Measurements from ENCODE around the gene CRYGS.

CRYGS gene

DNA sequence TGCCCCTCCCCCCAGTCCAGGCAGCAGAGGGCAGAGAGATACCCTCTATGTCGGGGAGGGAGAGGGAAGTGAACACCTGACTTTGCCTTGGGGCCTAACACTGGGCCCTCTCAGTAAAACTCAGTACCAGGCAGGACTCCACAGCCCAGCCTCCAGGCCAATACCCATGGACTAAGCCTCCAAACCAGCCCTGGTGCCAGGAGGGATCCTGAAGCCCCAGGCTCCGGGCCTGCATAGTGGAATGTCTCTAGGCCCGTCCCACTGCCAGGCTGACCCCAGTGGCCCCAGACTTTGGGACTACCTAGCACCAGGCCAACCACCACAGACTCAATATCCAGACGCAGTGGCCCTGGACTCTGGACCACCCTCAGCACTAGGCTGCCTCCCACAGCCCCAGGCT, 46.6 kb downstream of the CRYGS start:
- in situ Hi-C loops (cut with HindIII; ENCODE audit: low sequenced_read_pairs): no loop called here

DNA sequence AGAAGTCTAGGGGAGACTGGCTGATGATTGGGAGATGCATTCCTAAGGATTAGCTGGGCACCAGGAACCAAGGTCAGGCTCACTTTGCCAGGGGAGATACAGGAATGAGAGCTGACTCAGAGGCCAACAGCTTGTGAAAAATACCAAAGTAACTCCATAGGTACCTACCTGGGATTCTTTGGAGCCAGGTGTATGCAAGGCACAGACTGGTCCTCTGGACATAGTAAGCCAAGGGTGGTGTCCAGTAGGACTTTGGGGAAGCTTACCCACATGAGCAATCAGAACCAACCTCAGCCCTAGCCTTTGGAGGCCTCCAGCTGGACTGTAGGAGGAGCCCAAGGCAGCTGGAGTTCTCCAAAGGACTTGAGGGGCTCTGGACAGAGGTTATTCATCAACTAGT, 47.5 kb downstream of the CRYGS start:
- in situ Hi-C loops (cut with HindIII; ENCODE audit: low sequenced_read_pairs): no loop called here

DNA sequence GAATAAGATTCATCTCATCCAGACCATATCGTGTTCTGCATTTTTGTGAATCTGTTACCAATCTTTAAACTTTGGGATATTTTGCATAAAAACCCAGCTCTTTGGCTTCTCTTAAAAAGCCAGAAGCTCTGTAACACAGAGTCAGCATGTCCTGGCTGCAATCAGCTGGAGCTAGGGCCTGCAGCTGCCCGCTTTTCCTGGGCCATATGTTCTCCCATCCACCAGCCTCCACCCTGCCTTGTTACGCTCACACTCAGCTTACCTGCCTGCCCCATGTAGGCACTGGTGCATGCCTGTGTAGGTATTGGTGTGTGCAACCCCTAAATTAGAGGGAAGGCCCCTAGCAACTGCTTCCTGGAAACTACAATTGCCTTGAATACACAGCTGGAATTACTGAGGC, 48.2 kb downstream of the CRYGS start:
- in situ Hi-C loops (cut with HindIII; ENCODE audit: low sequenced_read_pairs): no loop called here

DNA sequence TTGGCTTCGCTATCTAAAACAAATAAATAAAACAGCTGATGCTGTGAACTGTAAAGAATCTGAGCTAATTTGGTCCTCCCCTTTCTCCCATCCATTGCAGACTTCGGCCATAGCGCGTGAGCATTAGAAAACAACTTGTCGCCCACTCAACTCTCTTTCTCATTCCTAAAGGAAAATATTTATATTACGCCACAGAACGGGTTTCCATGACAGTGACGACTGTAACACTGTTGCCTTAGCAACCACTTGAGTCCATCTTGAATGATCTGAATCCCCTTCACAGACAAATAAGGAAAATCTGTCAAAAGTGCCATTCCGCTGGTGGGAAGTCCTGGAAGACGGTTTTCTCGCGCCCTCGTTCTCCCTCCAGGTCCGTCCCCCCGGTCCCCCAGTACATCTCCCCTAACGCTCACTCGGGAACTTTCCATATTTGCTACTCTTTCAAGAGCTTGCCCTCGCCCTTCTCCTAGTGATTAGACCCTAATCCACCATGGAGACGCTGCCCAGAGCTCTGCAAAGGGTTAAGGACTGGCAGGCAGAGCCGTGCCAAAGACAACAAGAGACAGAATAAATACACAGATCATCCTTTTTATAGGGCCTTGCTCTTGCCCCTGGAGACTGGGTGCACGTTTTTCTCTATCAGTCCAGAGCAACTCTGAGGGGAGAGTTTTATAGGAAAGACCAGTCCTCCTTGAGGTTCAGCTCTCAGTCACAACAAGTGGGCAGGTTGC, 50.5 kb downstream of the CRYGS start:
- in situ Hi-C loops (cut with HindIII; ENCODE audit: low sequenced_read_pairs): no loop called here

DNA sequence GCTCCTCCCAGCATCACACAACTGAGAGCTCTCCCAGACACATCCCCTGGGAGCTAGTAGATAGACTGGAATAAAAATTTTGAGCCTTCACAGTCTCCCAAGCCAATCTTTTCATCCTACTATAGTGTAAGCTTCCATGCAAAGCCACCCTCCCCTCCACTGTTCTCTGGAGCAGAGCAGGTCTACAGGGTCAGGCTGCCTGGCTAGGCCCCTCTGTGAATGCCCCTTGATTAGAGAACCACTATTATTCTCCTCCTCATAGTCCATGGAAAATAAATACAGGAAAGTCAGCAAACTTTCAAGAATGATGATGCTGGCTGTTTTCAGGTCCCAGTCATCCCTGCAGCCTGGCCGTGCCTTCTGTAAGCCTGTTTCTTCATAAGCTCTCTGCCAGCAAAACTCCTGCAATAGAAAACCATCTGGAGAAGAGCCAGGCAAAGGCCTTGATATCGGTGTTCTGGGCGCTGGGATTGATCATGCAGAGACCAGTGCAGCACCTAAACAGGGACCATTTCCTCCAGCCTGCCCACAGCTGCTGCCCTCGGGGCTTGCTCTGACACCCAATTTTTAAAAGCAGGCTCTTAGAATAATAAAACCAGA, 51.7 kb downstream of the CRYGS start:
- in situ Hi-C loops (cut with HindIII; ENCODE audit: low sequenced_read_pairs): no loop called here

DNA sequence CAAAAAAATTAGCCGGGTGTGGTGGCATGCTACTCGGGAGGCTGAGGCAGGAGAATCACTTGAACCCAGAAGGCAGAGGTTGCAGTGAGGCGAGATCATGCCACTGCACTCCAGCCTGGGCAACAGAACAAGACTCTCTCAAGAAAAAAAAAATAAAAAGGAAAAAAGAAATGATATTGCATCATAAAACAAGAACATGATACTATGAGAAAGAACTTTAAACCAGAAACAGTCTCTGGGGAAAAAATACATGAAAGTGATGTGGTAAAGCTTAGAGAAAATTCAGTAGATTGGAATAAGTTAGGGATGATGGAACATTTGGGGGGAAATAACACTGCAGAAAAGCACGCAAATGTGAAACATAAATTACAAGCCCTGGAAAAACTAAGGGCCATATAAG, 54.7 kb downstream of the CRYGS start:
- in situ Hi-C loops (cut with HindIII; ENCODE audit: low sequenced_read_pairs): no loop called here

Measured in DLD1 (cell line).